Neural progenitor cell (in vitro differentiated cells): ENCODE measurements around the gene RTN4R.
"Not testable (repeated sequence)": the region's sequence is repeated elsewhere in the genome, so short reads cannot be mapped to it uniquely, and the experiment has no call there.

Source experiments
- CTCF ChIP-seq: fragments of 200-600 bp; sonication (generic); IDR thresholded peaks from 2 replicates; pipeline ENCODE4 v1.5.1; 2017; ENCODE audit warnings: antibody characterized with exemption, mild to moderate bottlenecking
- EZH2 ChIP-seq: fragments of 200-600 bp; sonication (generic); IDR thresholded peaks from 2 replicates; pipeline ENCODE4 v1.6.1; 2017; ENCODE audit warnings: antibody characterized with exemption, mild to moderate bottlenecking, moderate library complexity

GRCh38 chr22:20278726-20279490, 10.8 kb upstream of the RTN4R start:
- TF ChIP-seq CTCF, EZH2: not testable (repeated sequence)
